Measurements from ENCODE around the gene CCDC6.

DNA sequence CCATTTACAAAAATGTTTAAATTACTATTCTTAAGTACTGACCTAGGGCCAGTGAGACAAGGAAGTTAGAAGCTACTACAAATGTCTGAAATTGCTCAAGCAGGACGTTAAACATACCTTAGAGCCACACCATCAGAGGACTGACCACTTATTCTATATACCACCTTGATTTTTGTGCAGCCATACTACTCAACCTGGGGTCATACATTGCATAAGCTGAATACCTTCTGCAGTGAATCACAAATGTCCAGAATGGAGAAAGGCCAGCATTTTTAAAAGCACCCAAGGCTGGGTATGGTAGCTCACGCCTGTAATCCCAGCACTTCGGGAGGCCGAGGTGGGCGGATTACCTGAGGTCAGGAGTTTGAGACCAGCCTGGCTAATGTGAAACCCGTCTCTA, 131.9 kb downstream of the CCDC6 start:
- TF ChIP-seq, protein P1, sequence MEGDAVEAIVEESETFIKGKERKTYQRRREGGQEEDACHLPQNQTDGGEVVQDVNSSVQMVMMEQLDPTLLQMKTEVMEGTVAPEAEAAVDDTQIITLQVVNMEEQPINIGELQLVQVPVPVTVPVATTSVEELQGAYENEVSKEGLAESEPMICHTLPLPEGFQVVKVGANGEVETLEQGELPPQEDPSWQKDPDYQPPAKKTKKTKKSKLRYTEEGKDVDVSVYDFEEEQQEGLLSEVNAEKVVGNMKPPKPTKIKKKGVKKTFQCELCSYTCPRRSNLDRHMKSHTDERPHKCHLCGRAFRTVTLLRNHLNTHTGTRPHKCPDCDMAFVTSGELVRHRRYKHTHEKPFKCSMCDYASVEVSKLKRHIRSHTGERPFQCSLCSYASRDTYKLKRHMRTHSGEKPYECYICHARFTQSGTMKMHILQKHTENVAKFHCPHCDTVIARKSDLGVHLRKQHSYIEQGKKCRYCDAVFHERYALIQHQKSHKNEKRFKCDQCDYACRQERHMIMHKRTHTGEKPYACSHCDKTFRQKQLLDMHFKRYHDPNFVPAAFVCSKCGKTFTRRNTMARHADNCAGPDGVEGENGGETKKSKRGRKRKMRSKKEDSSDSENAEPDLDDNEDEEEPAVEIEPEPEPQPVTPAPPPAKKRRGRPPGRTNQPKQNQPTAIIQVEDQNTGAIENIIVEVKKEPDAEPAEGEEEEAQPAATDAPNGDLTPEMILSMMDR (IDR thresholded peaks at IDR 0.05): no peak
- TF ChIP-seq POLR2A (IDR thresholded peaks at IDR 0.05) (no peak), EP300 (IDR thresholded peaks at IDR 0.05) (no peak)
